Loucy (cell line): ENCODE measurements around the gene STK11IP.

ENCODE experiments used
- H2AFZ ChIP-seq: fragments of 200-600 bp; sonication (generic); 2 replicates; pipeline ENCODE4 v1.6.0; 2016; ENCODE audit warnings: antibody characterized with exemption, mild to moderate bottlenecking, low read length, moderate library complexity
- H3F3A ChIP-seq: fragments of 200-600 bp; 2 replicates; pipeline ENCODE4 v1.6.0; 2016; ENCODE audit warnings: antibody characterized with exemption, low read depth, mild to moderate bottlenecking
- H3K27me3 ChIP-seq: fragments of 200-600 bp; sonication (generic); 2 replicates; pipeline ENCODE4 v1.6.1; 2014; ENCODE audit warnings: low read length, mild to moderate bottlenecking; ENCODE audit not compliant: insufficient read depth, poor library complexity, severe bottlenecking
- H3K36me3 ChIP-seq: fragments of 200-600 bp; sonication (generic); 2 replicates; pipeline ENCODE4 v1.6.1; 2016; ENCODE audit warnings: low read length; ENCODE audit not compliant: insufficient read depth
- H3K4me1 ChIP-seq: fragments of 200-600 bp; sonication (generic); 2 replicates; pipeline ENCODE4 v1.5.1; 2014; ENCODE audit warnings: low read length, mild to moderate bottlenecking; ENCODE audit not compliant: insufficient read depth, poor library complexity, severe bottlenecking
- H3K4me2 ChIP-seq: fragments of 200-600 bp; sonication (generic); 2 replicates; pipeline ENCODE4 v1.6.0; 2014; ENCODE audit warnings: antibody characterized with exemption, low read length, low read depth, mild to moderate bottlenecking; ENCODE audit not compliant: poor library complexity, severe bottlenecking
- H3K4me3 ChIP-seq: fragments of 200-600 bp; sonication (generic); 2 replicates; pipeline ENCODE4 v1.5.1; 2014; ENCODE audit warnings: low read length, mild to moderate bottlenecking, mixed read lengths; ENCODE audit not compliant: poor library complexity, severe bottlenecking
- H3K79me2 ChIP-seq: fragments of 200-600 bp; sonication (generic); 2 replicates; pipeline ENCODE4 v1.6.1; 2014; ENCODE audit warnings: low read length; ENCODE audit not compliant: insufficient read depth
- H3K9ac ChIP-seq: fragments of 200-600 bp; sonication (generic); 2 replicates; pipeline ENCODE4 v1.6.0; 2014; ENCODE audit warnings: mild to moderate bottlenecking, low read depth, low read length, moderate library complexity; ENCODE audit not compliant: poor library complexity, severe bottlenecking
- H3K9me2 ChIP-seq: fragments of 200-600 bp; sonication (generic); replicated peaks from 2 replicates; pipeline ENCODE4 v1.6.1; 2016; ENCODE audit warnings: low read depth, low read length, mixed read lengths
- H3K9me3 ChIP-seq: fragments of 200-600 bp; sonication (generic); 2 replicates; pipeline ENCODE4 v1.6.1; 2014; ENCODE audit warnings: mild to moderate bottlenecking, antibody characterized with exemption, low read length, low read depth; ENCODE audit not compliant: insufficient read depth
- H4K20me1 ChIP-seq: fragments of 200-600 bp; sonication (generic); 2 replicates; pipeline ENCODE4 v1.6.0; 2014; ENCODE audit warnings: antibody characterized with exemption, low read length, mild to moderate bottlenecking; ENCODE audit not compliant: insufficient read depth, poor library complexity, severe bottlenecking
- CTCF ChIP-seq: fragments of 200-600 bp; sonication (generic); conservative IDR thresholded peaks from 2 replicates; pipeline ENCODE4 v1.5.1; 2014; ENCODE audit warnings: mild to moderate bottlenecking, antibody characterized with exemption, low read length
- EZH2phosphoT487 ChIP-seq: fragments of 200-600 bp; IDR thresholded peaks from 2 replicates; pipeline ENCODE4 v1.6.1; 2018; ENCODE audit warnings: antibody characterized with exemption, mild to moderate bottlenecking, moderate library complexity, borderline replicate concordance

Gene STK11IP

GRCh38 chr2:219553463-219553963 lies 44.1 kb upstream of the STK11IP start:
- H3K4me2 ChIP-seq: no peak overlapping the region
- no peaks in the 10 kb centered on the region for H3K79me2 ChIP-seq
- no peaks in the 10 kb centered on the region for H3F3A ChIP-seq
- H3K9me3 ChIP-seq: no peaks in the 10 kb centered on the region
- TF ChIP-seq CTCF (no peak), EZH2phosphoT487 (no peak)
- no peaks in the 10 kb centered on the region for H3K4me1 ChIP-seq
- no peaks in the 10 kb centered on the region for H4K20me1 ChIP-seq
- no peaks in the 10 kb centered on the region for H3K27me3 ChIP-seq
- no peaks in the 10 kb centered on the region for H3K9me2 ChIP-seq
- H3K9ac ChIP-seq: no peak overlapping the region
- no peak overlapping the region for H3K4me3 ChIP-seq
- no peak overlapping the region for H2AFZ ChIP-seq
- H3K36me3 ChIP-seq: no peaks in the 10 kb centered on the region

DNA sequence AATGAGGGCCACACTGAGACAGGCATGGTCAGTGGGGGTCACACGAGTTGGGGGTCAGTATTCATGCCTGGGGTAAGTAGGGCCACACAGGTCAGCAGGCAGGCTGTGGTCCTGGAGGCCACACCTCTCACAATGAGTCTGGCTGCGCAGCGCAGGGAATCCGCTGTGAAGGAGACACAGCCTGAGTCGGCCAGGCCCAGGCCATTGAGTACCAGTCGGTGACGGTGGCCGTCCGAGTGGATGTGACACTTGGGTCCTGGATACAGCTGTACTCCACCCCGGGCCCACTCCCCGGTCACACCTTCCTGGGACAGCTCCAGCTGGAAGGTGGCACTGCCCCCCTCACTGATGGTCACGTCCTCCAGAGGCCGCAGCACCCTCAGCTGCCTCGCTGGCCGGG lies 43.3 kb upstream of the STK11IP start:
- Histone ChIP-seq H4K20me1 (no peaks in the 10 kb centered on the region), H3F3A (no peaks in the 10 kb centered on the region), H3K9me2 (no peaks in the 10 kb centered on the region), H3K36me3 (no peaks in the 10 kb centered on the region), H3K27me3 (no peaks in the 10 kb centered on the region), H3K79me2 (no peaks in the 10 kb centered on the region), H2AFZ (no peak overlapping the region), H3K9me3 (no peaks in the 10 kb centered on the region), H3K4me2 (no peak overlapping the region), H3K9ac (no peak overlapping the region), H3K4me1 (no peaks in the 10 kb centered on the region), H3K4me3 (no peak overlapping the region)
- TF ChIP-seq CTCF: no peak
- TF ChIP-seq EZH2phosphoT487: no peak

DNA sequence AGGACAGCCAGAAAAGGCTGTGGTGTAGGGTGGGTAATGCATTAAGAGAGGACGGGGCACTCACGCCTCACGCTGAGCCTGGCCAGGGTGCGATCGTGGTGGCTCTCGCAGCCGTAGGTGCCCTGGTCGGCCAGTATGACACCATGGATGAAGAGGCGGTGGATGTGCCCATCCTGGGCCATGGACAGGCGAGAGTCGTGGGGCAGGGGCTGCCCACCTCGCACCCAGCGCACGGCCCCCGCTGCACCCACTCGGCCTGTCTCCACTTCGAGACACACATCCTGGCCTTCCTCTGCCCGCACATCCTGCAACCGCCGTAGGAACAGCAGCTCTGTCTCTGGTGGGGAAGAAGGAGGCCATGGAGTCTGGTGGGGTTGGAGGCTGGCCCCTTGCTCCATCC lies 41.7 kb upstream of the STK11IP start:
- H3K9me2 ChIP-seq: no peaks in the 10 kb centered on the region
- H3K4me3 ChIP-seq: no peak overlapping the region
- H3K79me2 ChIP-seq: no peaks in the 10 kb centered on the region
- H3K4me2 ChIP-seq: no peak overlapping the region
- no peak overlapping the region for H2AFZ ChIP-seq
- no peaks in the 10 kb centered on the region for H3K9me3 ChIP-seq
- TF ChIP-seq EZH2phosphoT487 (no peak), CTCF (no peak)
- no peaks in the 10 kb centered on the region for H3F3A ChIP-seq
- no peaks in the 10 kb centered on the region for H4K20me1 ChIP-seq
- no peaks in the 10 kb centered on the region for H3K36me3 ChIP-seq
- H3K9ac ChIP-seq: no peak overlapping the region
- H3K27me3 ChIP-seq: no peaks in the 10 kb centered on the region
- H3K4me1 ChIP-seq: peaks cover 3% of the 10 kb centered on the region
